T-helper 17 cell (primary cell): ENCODE results near the gene FMN2. TPM values are rescaled to one million over a fixed set of nuclear protein-coding genes. Genes with fewer than 3 reads are reported as not detected.

Source experiments
- ATAC-seq: fragments of 150-1000 bp; cut with Tn5 transposase; 2 replicates; pipeline ENCODE4 v1.10.0; 2021; ENCODE audit warnings: mild to moderate bottlenecking, moderate library complexity
- DNase-seq, 3 donors: peaks; one replicate each; pipeline versions ENCODE4 v3.0.0 to v3.0.0-alpha.2; 2020 to 2021
- H3K9me3 ChIP-seq: one replicate; pipeline ENCODE4 v1.7.0; 2013; ENCODE audit warnings: low read length, mild to moderate bottlenecking; ENCODE audit not compliant: control insufficient read depth, poor library complexity, severe bottlenecking
- H3K27ac Mint-ChIP-seq: one replicate; pipeline ENCODE4 v1.8.0; 2022; ENCODE audit warnings: mild to moderate bottlenecking, moderate library complexity, mixed read lengths
- H3K27me3 Mint-ChIP-seq: one replicate; pipeline ENCODE4 v1.8.0; 2022; ENCODE audit warnings: mixed read lengths
- H3K36me3 Mint-ChIP-seq: one replicate; pipeline ENCODE4 v1.8.0; 2022; ENCODE audit warnings: low read depth, mixed read lengths
- H3K4me1 Mint-ChIP-seq: one replicate; pipeline ENCODE4 v1.8.0; 2022; ENCODE audit warnings: mild to moderate bottlenecking, mixed read lengths
- H3K4me3 Mint-ChIP-seq: one replicate; pipeline ENCODE4 v1.8.0; 2022; ENCODE audit warnings: mild to moderate bottlenecking, moderate library complexity, mixed read lengths
- total RNA-seq, 4 donors: library from RNA in 2 of 4; stranded (reverse) in 2 of 4; gene quantifications; one replicate each; pipeline ENCODE4 v1.2.3 and lab custom pipeline; 2022 to 2026

Gene FMN2
- total RNA-seq, 2 donors from 2014 or later: not detected

DNA sequence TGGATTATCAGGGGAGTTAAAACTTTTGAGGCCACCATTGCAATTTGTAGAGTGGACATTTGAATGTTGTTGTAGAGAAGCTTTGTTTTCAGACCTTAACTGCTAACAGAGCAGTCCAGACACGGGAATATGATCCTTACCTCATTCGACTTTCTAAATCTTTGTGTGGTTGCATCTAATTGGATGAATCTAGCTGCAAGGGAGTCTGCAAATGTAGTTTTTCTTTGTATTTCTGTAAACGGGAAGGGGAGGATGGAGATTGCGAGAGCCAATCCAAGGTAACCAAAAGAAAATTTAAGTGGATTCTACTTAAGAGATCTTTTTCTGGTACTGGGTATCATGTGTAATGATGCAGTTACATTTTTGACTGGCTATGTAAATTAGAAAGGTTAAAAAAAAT lies 110.2 kb downstream of the FMN2 start:
- H3K27me3 Mint-ChIP-seq: peaks cover 8% of the 10 kb centered on the region
- H3K27ac Mint-ChIP-seq: no peak overlapping the region
- DNase-seq: no peak
- no peak for ATAC-seq
- H3K4me1 Mint-ChIP-seq: no peaks in the 10 kb centered on the region
- no peak overlapping the region for H3K4me3 Mint-ChIP-seq
- H3K36me3 Mint-ChIP-seq: no peaks in the 10 kb centered on the region
- H3K9me3 ChIP-seq: no peaks in the 10 kb centered on the region

DNA sequence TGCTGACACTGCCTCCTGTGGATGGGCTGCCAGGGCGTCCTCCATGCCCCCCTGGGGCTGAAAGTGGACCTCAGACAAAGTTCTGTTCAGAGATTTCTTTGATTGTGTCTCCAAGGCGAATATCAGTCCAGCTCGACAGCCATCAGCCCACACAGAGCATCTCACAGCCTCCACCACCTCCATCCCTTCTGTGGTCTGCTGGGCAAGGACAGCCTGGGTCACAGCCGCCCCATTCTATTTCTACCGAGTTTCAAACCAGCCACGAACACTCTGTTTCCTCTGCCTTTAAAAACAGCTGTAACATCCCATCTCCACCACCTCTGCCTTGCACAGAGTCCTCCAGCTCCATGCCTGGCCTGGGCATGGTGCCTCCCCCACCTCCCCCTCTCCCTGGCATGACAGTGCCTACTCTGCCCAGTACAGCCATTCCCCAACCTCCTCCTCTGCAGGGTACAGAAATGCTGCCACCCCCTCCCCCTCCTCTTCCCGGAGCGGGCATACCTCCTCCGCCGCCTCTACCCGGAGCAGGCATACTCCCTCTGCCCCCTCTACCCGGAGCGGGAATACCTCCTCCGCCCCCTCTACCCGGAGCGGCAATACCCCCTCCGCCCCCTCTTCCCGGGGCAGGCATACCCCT lies 115.5 kb downstream of the FMN2 start:
- Mint-ChIP-seq H3K27ac (no peak overlapping the region), H3K36me3 (no peaks in the 10 kb centered on the region), H3K4me1 (no peaks in the 10 kb centered on the region), H3K4me3 (no peak overlapping the region), H3K27me3 (peaks cover 23% of the 10 kb centered on the region)
- ATAC-seq: no peak
- DNase-seq: no peak
- no peaks in the 10 kb centered on the region for H3K9me3 ChIP-seq

DNA sequence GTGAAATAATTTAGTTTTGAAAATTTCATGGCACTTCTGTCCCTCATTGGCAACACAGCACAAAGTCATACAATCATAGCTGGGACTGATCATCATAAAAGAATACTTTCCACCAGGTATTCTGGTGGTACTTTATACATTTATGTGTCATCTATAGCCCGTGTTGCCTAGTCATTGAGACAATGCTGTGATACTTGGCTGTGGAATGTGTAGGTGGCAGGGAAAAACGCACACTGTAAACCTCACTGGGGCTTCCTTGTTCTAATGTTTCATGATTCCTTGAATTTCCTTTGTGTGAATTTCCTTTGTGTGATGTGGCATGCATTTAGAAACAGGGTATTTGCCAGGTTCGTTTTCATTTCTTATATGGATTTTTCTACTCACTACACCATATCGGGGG lies 118.3 kb downstream of the FMN2 start:
- DNase-seq (no peak), ATAC-seq (no peak)
- Mint-ChIP-seq H3K36me3 (no peaks in the 10 kb centered on the region), H3K4me3 (no peak overlapping the region), H3K27ac (no peak overlapping the region), H3K27me3 (peaks cover 22% of the 10 kb centered on the region), H3K4me1 (no peaks in the 10 kb centered on the region)
- no peaks in the 10 kb centered on the region for H3K9me3 ChIP-seq

DNA sequence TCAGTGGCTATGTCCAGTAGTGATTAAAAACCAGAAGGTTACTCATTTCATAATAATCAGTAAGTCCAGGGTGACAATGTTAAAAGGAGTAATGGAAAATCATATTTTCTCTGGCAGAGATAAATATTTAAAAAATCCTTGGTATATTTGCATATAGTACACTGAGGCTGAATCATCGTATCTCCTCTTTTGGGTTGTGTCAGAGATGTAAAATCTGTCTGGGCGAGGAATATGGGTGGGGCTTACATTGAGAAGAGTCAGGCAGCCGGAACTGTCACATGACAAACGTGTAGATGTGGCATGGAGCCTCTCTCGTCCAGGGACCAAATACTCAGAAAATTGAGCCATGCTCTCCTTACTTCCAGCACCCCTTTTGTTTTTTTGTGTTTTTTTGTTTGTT lies 120.9 kb downstream of the FMN2 start:
- DNase-seq: no peak
- ATAC-seq: no peak
- no peak overlapping the region for H3K4me3 Mint-ChIP-seq
- H3K4me1 Mint-ChIP-seq: no peaks in the 10 kb centered on the region
- no peaks in the 10 kb centered on the region for H3K9me3 ChIP-seq
- no peaks in the 10 kb centered on the region for H3K36me3 Mint-ChIP-seq
- H3K27me3 Mint-ChIP-seq: peaks cover 32% of the 10 kb centered on the region
- no peak overlapping the region for H3K27ac Mint-ChIP-seq

DNA sequence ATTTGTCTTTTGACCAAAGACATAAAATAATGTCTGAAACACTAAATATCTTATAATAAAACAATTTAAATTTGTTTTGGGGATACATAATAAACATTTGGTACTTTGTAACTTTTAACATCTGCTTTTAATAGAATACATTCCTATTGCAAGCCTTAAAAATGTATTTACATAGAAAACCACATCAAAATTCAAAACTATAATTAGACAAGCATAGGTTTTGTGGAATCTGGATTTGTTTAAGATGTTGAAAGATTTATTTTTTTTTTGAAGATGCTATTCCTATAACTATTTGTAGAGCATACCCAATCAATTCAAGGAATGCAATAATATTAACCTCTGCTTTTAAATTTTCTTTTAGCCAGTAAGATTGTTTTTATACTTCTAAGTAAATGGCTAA lies 125.7 kb downstream of the FMN2 start:
- Mint-ChIP-seq H3K4me3 (no peak overlapping the region), H3K4me1 (no peaks in the 10 kb centered on the region), H3K27me3 (peaks cover 14% of the 10 kb centered on the region), H3K27ac (no peak overlapping the region), H3K36me3 (no peaks in the 10 kb centered on the region)
- DNase-seq (no peak), ATAC-seq (no peak)
- no peaks in the 10 kb centered on the region for H3K9me3 ChIP-seq

DNA sequence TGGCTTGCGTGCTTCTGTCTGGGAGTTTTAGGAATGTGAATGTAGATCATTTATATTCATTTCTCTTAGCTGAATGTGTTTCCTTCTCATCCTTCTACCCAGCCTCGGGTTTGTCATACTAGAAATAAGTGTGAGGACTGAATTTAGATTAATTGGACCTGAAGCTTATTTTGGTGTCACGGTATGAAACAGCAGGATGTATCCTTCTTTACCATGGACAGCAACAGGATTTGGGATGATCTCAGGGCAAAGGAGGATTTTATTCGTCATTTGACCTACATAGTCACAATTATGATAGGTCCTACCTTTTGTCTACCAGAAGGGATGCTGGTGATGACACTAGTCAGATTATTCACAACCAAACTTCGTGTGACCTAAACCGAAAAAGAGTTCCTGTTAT lies 127.4 kb downstream of the FMN2 start:
- Mint-ChIP-seq H3K27me3 (peaks cover 10% of the 10 kb centered on the region), H3K4me3 (no peak overlapping the region), H3K36me3 (no peaks in the 10 kb centered on the region), H3K4me1 (no peaks in the 10 kb centered on the region), H3K27ac (no peak overlapping the region)
- DNase-seq (no peak), ATAC-seq (no peak)
- no peaks in the 10 kb centered on the region for H3K9me3 ChIP-seq

DNA sequence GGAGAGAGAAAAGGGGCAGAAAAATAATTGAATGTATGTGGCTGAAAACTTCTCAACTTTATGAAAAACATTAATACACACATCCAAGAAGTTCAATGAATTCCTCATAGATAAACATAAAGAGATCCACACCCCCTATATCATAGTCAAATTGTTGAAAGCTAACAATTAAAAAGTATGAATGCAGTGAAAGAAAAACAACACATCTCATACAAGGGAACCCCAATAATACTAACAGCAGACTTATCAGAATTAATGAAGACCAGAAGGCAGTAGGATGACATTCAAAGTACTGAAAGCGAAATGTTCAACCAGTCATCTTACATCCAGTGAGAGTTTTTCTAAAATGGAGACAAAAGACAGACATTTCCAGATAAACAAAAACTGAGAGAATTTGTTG lies 134.4 kb downstream of the FMN2 start:
- no peak overlapping the region for H3K4me3 Mint-ChIP-seq
- H3K27me3 Mint-ChIP-seq: no peaks in the 10 kb centered on the region
- ATAC-seq (no peak), DNase-seq (no peak)
- H3K9me3 ChIP-seq: no peaks in the 10 kb centered on the region
- H3K36me3 Mint-ChIP-seq: no peaks in the 10 kb centered on the region
- no peak overlapping the region for H3K27ac Mint-ChIP-seq
- H3K4me1 Mint-ChIP-seq: no peaks in the 10 kb centered on the region

DNA sequence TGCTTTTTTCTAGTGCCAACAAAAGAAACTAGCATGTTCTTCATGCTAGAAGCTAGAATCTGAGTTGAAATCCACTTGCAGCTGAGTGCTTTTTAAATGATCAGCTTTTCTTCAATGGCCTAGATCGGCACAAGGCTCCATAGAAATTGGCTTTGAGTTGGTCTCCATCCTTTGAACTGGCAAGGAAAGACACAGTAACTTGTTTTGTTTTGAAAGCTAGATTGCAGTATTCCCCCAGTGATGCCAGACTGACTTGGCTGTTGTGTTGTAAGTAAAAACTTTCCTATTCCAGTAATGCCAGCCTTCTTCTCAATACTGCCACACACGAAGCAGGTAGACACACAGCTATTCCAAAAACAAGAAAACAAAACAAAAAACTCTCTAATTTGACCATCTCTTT lies 139.1 kb downstream of the FMN2 start:
- Mint-ChIP-seq H3K36me3 (no peaks in the 10 kb centered on the region), H3K27me3 (no peaks in the 10 kb centered on the region), H3K4me1 (no peaks in the 10 kb centered on the region), H3K27ac (no peak overlapping the region), H3K4me3 (no peak overlapping the region)
- ATAC-seq (no peak), DNase-seq (no peak)
- H3K9me3 ChIP-seq: no peaks in the 10 kb centered on the region

DNA sequence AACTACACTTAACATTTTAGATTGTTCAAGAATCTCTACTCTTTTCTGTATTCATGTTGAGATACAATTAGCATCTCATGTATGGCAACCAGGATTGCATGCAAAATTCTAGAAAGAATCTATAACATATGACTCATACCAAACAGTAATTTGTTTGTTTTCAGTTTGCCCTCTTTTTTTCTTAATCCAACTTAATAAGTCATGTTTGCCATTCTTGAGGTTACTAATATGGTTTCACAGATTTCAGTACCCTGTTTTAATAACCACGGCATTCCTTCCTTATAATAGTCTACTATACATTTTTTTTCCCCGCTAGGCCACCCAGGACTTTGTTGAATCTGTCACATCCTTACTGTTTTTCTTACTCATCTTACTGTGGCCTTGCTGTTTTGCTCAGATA lies 140.8 kb downstream of the FMN2 start:
- no peaks in the 10 kb centered on the region for H3K4me1 Mint-ChIP-seq
- no peak overlapping the region for H3K4me3 Mint-ChIP-seq
- no peaks in the 10 kb centered on the region for H3K27me3 Mint-ChIP-seq
- H3K27ac Mint-ChIP-seq: no peak overlapping the region
- DNase-seq (no peak), ATAC-seq (no peak)
- H3K36me3 Mint-ChIP-seq: no peaks in the 10 kb centered on the region
- H3K9me3 ChIP-seq: no peaks in the 10 kb centered on the region

DNA sequence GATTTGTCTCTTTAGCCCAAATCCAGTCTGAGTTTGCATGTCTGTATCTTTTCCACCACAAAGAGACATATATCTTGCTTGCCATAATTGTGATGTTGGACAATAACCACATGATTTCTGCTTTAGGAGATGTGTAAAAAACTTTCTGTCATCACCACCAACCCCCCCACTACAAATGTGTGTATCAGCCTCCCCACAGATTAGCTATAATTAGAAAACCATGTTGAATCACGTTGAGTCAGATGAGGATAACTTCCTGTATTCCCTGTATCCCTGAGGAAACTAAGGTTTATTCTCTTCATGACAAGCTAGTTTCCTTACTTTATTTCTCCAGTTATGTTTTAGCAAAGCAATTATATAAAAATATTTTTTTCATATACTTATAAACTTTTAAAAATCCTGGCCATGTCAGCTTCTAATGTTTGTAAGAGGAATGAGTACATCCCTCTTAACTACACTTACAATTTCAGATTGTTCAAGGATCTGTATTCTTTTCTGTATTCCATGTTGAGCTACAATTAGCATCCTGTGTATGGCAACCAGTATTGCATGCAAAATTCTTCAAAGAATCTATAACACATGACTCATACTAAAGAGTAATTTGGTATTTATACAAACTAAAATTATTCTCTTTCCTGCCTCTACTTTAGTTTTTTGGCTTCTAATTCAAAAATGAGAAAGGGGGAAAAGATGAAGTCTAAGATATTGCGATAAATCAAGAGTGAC lies 143.0 kb downstream of the FMN2 start:
- Mint-ChIP-seq H3K36me3 (no peaks in the 10 kb centered on the region), H3K27me3 (no peaks in the 10 kb centered on the region), H3K27ac (no peak overlapping the region), H3K4me1 (no peaks in the 10 kb centered on the region), H3K4me3 (no peak overlapping the region)
- H3K9me3 ChIP-seq: no peaks in the 10 kb centered on the region
- ATAC-seq: no peak
- DNase-seq: no peak

DNA sequence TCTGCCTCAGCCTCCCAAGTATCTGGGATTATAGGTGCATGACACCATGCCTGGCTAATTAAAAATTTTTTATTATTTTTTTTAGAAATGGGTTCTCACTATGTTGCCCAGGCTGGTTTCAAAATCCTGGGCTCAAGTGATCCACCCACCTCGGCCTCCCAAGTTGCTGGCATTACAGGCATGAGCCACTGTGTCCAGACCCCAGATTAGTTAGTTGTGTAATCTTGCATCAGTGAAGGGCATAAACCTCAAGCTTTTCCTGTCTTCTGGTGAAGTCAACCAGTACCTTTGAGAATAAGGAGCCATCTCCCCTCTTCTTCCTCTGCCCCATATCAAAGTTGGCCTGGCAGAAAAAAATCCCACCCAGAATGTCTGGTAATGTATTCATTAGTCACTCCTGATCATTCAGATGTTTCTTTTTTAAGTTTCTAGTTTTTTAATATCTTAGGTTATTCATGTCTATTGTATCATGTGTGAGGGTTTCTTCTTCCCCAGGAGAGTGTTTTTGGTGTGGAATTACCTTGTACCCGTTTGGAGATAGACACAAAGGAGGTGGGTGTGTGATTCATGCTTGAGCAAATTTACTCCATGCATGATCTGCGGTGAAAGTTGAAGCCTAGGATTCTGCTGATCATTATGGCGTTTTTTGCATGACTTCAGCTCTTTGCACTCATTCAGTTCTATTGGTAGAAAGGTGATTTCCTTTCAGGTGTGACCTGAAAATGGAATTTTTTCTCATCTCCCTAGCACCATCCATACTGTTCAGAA lies 144.0 kb downstream of the FMN2 start:
- H3K4me3 Mint-ChIP-seq: no peak overlapping the region
- DNase-seq (no peak), ATAC-seq (no peak)
- H3K4me1 Mint-ChIP-seq: no peaks in the 10 kb centered on the region
- no peaks in the 10 kb centered on the region for H3K27me3 Mint-ChIP-seq
- H3K27ac Mint-ChIP-seq: no peak overlapping the region
- H3K9me3 ChIP-seq: no peaks in the 10 kb centered on the region
- no peaks in the 10 kb centered on the region for H3K36me3 Mint-ChIP-seq

DNA sequence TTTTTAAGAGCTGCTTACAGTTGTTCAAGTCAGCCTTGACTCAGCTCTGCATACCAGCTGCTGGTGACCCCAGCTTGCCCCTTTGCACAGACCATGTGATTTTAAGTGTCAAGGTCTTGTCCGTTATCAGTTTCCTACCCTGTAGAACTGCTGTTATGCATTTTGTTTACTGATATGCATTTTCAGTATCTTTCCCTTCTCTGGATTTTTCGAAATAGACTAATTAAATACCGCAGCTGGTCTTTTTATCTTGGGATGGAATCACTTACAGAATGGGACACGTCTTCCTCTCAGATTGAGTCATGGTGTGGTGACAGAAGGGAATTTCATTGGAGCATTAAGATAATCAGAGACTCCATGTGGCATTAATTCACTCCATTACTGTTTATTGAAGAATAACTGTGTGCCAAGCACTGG lies 145.6 kb downstream of the FMN2 start:
- H3K27ac Mint-ChIP-seq: no peak overlapping the region
- H3K36me3 Mint-ChIP-seq: no peaks in the 10 kb centered on the region
- no peaks in the 10 kb centered on the region for H3K9me3 ChIP-seq
- DNase-seq (no peak), ATAC-seq (no peak)
- no peaks in the 10 kb centered on the region for H3K4me1 Mint-ChIP-seq
- H3K4me3 Mint-ChIP-seq: no peak overlapping the region
- no peaks in the 10 kb centered on the region for H3K27me3 Mint-ChIP-seq

DNA sequence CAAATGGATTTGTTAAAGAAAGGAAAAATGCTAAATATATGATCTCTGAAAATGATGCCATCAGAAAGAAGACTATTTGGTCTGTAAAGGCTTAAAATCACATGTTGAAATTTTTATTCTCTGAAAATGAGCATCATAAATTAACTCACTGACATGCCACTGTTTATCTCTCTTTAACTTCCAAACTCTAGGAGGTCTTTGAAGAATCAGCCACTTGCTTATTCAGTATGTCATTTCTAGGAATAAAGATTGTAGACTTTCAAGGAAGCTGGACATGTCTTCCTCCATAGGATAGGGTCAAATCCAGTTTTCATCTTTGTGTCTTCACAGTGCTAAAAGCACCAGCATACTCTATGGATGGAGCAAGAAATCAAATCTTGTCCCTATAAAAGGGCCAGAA lies 147.6 kb downstream of the FMN2 start:
- H3K4me1 Mint-ChIP-seq: no peaks in the 10 kb centered on the region
- H3K9me3 ChIP-seq: no peaks in the 10 kb centered on the region

More for the DNA sequence above, 147.6 kb downstream of the FMN2 start:
- Mint-ChIP-seq H3K27me3 (peaks cover 7% of the 10 kb centered on the region), H3K4me3 (no peak overlapping the region), H3K36me3 (no peaks in the 10 kb centered on the region), H3K27ac (no peak overlapping the region)
- DNase-seq: no peak
- no peak for ATAC-seq
